NCI-H82 (cell line): ENCODE results near the gene YLPM1.

Experiments used
- DNase-seq: peaks from one replicate; lab custom pipeline; 2025; lab: John Stamatoyannopoulos, UW

The YLPM1 gene

DNA sequence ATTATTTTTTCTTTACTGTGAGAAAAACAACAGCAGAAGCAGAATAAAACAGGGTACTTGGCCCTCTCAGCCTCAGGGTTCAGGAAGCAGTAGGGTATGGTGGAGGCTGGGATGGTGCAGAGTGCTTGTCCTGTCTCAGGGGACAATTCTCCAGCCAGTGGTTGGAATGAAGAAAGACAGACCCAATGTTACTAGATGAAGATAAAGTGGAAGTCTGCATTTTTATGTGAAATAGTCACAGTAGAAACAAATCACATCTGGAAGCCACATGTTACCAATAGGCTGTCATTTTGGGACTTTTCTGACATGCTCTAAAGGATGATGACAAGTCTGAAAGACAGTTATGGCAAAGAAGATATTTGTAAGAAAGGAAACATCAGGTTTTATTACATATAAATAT, 80.5 kb downstream of the YLPM1 start:
- DNase-seq = no peak

DNA sequence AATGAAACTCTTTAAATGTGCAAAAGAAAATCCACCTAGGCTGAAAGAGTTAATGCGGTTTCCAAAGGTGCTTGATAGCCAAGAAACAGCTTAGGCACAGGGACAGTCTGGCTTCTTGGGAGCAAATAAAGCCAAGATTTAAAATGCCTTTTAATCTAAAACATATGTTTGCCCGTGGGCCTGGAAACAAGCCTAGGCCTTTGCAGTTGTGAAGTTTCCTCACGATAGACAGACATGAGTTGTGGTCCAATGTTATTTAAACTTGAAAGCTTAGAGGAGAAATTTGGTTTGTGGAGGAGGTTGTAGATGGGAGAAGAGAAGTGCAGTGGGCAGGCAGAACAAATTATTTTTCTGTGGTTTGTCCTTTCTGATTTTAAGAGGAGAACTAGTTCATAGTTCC, 83.1 kb downstream of the YLPM1 start:
- DNase-seq = peak; percentile 49

DNA sequence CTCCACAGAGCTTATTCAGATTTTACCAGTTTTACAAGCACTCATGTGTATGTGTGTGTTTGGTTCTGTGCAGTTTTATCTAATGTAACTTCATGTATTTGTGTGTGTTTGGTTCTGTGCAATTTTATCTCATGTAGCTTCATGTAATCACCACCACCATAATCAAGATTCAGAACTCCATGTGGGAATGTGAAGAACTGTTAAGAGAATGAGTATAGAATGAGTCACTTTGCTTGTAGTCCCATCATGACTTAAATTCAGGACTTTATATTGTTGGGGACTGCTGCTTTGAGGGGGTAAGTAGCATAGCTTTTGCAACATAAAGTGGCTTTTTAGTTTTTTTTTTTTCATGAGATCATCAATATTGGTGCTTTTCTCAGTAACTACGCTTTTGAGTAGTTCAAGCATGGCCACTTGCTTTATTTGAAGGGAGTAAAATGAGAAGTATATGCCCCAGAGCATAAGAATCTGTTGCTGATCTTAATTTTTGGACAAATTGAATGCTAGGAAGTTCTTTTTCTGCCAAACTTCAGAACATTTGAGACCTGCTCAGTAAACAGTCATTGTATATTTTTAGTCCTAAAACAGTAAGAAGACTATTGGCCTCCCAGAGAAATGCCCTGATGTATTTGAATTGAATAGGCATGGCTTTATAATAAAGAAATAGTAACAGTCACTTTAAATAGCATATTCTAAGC, 84.0 kb downstream of the YLPM1 start:
- DNase-seq = no peak

DNA sequence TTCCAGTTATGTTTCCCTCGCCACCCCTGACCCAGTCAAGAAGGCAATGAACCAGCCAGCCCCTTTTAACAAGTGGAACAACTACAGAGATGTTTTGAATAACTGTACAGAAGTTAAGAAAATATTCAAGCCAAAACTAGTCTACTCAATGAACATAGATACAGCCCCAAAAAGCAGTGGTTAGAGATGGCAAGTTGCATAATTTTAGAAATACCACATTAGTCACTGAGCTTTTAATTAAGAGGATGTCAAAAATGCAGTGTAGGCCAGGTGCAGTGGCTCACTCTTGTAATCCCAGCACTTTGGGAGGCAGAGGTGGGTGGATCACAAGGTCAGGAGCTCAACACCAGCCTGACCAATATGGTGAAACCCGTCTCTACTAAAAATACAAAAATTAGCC, 85.7 kb downstream of the YLPM1 start:
- DNase-seq = no peak

DNA sequence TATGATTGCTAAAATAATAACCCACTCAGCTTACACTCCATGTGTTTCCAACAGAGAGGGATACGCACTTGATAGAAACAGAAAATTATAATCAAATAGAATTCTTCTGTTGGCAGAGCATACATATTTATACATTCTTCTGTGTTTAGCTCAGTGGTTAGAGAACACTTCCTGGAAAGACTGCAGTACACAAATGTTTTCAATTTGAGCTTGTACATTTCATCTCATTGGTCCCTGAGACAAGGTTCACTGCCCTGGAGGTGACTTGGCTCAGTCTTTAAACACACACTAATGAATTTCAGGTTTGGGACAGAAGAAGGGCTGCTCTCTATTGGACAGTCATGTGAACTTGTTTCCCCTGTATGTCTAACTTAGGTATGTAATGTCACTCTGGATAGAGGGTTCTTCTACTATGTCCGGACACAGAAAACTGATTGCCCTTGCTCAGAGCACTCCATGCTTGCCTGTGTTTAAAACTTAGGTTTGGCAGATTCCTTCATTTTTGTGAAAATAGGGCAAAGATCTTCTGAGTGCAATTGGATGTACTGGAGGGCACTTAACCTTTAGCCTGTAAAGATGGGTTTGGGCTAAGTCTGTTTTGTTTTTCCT, 89.9 kb downstream of the YLPM1 start:
- no peak for DNase-seq

DNA sequence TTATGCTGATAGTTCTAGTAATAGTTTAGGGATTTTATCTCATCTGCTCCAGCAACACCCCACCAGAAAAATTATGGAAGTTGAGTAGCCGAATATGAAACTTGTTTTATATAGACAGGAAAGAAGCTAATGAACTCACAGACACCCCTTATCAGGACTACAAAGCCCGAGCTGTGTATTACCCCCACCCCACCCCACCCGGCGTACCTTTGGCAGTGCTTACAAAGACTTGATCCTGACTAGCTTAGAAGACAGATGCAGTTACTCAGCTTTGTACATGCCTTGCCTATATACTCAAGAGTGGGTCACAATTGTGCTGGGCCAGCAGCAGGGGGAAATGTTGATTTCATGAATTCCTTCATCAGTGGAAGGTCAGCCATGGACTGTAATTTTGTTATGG, 90.5 kb downstream of the YLPM1 start:
- no peak for DNase-seq

DNA sequence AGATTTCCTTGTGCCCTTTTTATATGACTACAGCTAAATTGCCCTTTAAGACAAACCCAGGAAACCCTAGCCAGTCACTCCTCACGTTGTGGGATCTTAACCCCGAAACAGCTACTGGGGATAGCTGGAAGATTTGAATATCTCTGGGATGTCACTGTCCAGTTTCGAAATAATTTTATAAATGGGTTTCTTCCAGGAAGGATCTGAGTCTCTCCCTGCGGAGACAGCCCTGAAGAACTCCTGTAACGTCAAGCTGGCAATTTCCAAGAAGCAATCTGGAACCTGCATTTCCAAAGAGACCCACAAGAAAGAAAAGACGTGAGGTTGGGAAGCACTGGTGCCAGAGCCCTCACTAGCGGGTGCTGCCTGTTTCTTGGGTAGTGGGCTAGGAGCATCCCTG, 91.9 kb downstream of the YLPM1 start:
- no peak for DNase-seq

DNA sequence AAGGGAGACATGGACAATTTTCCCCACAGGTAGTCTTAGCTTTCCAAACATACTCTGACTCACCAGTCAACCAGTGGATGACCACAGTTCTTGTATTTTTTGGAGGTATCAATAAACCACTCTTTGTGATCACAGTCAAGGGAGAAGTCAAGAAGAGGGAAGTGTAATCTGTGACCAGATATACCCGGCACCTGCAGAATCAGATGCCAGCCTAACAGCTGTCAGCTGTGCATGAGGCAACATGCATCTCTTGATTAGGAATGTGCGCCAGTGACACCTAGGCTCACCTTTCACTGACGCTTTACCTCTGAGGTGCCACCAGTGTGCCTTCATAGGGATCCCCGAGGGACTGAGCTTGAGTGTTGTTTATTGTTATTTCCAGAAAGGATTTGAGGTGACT, 92.8 kb downstream of the YLPM1 start:
- DNase-seq = no peak

DNA sequence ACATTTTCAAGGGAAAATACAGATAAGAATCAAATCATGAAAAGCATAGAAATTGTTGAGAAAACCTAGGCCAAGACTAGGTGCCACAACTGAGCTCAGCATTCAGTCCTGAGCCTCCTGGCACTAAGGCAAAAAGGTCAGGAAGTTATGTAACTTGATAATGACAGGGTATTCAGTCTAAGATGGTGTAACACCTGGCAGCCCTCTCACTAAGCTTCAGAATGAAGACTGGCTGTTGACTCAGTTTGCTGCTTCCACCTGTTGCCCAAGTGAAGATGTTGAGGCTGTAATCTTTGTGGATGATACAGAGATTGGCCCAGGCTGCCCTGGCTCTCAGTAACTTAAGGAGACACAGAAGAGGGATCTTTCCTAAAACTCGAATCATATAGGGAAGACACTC, 93.2 kb downstream of the YLPM1 start:
- DNase-seq = no peak

DNA sequence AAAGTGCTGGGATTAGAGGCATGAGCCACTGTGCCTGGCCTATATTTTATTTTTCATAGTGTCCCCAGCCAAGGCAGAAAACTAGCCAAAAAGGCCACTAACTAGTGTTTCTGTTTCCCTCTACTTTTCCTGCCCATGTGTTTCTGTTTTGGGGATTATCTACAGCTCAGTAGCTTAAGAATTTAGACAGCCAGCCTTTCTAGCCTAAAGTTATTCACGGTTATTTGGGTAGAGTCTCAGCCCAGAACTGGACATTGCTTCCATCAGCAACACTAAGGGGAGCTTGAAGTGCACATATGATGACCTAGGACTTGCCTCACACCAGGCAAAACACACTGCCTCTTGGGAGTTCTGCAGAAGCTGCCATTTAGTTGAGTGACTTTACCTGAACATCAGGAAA, 94.9 kb downstream of the YLPM1 start:
- DNase-seq = no peak

DNA sequence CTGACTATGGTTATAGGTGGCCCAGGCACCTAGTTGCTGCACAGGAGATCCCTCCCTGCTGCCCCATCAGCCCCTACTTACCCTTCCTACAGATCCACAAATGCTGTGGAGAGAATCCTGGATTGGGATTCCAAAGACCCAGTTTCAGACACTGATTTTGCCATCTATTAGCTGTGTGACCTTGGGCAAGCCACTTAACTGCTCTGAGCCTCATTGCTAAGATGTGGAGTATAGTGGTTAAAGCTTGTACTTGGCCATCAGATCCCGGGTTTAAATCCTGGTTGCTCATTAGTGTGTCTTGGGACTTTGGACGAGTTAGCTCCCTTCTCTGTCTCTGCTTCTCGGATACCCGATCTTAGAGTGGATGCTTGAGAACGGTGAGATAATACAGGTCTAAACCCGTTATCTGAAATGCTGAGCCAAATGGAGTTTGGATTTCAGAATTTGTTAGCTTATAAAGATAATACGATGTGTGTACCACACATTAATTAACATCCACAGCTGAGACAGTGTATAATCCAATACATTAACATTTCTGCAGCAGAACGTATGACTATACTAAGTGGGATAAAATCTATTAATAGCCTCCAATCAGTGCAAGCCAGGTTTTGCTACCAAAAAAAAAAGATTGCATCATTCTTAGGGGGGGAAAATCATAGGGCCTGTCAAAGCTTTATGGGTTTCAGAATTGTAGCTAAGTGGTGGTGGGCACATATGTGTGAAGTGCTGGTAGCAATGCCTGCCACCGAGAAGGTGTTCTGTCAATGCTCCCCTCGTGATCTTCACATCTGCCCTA, 96.8 kb downstream of the YLPM1 start:
- peak; percentile 14 for DNase-seq

DNA sequence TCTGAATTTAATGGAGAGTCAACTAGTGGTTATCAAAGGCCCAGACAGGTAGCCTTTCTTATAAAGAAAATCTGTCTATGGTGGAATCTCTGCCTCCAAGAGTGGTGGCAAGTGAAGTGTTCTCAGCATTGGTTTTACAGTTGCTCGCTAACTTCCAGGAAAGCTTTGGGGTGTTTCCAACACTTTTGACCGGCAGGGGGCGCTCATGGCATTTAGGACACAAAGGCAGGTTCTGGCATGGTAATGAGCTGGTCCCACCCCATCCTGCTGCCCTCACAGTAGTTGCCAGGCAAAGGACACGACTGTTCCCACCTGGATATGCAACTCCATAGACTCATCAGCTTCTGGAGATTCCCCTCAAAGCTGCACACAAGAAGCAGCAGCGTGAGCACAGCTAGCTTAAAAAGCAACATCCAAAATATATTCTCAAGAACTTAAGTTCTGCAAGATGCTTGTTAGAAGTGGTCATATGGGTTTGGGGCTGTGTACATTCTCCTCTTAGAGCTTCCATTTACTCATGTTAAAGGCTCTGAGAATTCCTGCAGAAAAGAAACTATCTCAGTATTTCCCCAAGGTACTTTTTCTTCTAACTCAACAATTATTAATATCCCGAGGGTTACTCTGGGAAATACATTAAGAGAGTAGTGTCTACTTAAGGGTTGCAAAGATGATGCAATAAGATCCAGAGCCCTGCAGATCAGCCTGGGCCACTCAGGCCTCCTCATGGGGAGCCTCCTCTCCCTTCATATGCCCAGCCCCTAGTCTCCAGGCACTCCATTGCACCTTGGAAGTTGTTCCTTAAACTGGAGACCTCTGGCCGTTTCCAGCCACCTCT, 98.0 kb downstream of the YLPM1 start:
- peak; percentile 89 for DNase-seq

DNA sequence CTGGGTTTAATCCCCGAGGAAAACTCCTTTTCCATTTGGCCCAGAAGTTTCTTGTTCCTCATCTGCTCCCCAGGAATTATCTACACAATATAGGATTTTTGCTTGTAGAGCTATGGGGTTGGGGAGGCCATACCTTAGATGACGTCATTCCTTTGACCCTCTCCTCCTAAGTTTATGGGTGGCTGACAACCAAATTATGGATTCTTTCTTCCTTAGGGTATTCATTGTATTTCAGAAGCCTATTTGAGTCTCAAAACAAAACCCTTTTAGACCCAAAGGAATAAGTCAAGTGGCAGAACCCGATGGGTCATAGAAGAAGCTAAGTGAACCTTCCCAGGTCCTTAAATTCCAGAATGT, 98.6 kb downstream of the YLPM1 start:
- DNase-seq = no peak

DNA sequence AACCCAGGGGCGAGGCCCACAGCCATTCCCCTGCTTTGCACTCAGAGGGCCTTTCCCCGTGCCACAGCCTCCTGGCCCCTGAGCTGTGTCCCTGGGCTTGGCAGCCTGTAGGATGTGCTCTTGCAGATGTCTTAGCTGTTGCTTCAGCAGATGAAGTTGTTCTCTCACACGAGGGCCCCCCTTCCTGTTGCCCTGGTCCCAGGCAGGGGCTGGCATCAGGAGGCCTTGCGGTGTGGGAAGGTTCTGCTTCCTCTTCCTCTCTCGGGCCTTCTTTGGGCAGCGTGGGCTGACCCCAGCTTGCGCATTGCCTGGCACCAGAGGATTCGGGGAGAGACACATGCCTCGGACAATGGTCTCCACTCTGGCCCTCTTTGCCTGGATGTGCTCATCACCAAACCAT, 100.2 kb downstream of the YLPM1 start:
- DNase-seq = no peak

DNA sequence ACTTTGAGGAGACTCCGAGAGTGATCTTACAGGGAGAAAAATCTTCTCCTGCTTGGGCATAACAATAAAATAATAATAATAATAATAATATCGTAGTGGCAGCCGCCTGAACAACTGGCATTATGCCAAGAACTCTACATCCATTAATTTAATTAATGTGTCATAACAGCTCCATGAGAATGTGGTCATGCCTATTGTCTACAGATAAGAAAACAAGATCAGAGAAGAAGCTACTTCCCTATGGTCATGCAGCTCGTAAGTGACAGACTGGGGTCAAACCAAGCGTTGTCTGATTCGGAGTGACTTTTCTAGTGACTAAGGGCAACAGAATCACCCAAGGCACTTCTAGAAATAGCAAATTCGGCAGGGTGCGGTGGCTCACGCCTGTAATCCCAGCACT, 101.1 kb downstream of the YLPM1 start:
- no peak for DNase-seq

DNA sequence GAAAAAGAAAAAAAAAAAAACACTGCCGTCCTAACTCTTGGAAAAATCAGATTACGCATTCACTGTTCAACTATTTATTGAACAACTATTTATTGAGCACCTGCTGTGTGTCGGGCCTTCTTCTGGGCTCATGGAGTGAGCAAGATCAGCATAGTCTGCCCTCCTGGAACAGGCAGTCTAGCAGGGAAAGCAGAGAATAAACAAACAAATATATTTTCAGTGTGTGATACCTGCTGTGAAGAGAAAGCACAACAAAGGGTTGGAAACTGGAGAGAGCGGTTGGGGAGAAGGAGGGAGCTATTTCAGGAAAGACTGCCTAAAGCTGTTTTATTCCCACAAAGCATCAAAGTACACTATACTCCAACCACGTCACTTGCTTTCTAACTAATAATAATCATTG, 102.0 kb downstream of the YLPM1 start:
- DNase-seq = no peak

DNA sequence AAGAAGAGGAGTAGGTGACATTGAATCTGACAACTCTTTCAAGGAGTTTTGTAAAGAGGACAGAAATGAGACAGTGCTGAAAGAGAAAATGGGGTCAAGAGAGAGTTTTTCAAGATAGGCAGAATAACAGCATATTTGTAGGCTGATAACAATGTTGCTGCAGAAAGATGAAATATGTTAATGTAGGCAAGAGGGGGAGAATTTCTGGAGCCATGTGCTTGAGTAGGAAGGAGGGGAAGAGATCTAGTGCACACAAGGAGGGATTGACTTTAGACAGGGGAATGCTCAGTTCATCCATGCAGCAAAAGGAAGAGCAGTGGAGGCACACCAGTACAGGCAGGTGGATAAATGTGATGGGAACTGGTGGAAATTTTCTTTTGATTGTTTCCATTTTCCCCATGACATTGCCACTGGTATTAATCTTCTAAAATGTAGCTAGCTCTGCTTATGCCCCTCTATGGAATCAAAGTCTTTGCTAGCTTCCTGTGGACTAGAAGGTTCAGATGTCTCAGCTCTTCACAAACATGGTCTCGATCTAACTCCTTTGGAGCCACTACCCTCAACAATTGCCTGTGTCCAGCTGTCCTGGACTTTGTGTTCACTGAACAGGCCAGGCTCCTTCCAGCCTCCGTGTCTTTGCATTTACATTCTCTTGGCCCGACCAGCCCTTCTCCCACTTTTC, 103.7 kb downstream of the YLPM1 start:
- DNase-seq = no peak

DNA sequence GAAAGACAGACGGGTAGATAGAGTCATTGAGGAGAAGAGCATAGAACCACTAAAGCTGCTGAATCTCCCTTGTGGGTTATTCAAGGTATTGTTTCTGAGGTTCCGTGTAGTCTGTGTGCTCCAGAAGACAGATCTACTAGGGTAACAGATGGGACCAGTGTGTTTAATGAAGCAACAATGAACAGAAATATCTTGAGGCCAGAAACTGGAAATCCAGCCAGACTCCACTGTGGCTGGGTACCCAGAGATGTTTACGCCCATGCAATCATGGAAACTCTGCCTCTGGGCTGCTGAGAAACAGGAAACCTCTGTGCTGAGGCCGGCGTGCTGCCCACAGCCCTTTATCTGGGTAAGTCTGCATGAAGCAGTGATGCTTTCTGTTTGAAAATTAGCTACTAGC, 104.6 kb downstream of the YLPM1 start:
- no peak for DNase-seq

DNA sequence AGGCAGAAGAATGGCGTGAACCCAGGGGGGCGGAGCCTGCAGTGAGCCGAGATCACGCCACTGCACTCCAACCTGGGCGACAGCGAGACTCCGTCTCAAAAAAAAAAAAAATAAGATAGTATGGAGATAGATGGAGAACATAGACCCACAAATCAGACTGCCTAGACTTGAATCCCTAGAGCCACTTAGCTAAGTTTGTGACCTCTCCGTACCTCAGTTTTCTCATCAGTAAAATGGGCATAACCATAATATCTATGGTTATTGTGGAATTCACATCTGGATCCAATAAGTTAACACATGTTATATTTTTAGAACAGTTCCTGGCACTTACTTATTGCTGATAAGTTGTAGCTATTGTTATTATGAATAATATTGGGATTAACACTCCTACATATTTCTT, 105.6 kb downstream of the YLPM1 start:
- no peak for DNase-seq

DNA sequence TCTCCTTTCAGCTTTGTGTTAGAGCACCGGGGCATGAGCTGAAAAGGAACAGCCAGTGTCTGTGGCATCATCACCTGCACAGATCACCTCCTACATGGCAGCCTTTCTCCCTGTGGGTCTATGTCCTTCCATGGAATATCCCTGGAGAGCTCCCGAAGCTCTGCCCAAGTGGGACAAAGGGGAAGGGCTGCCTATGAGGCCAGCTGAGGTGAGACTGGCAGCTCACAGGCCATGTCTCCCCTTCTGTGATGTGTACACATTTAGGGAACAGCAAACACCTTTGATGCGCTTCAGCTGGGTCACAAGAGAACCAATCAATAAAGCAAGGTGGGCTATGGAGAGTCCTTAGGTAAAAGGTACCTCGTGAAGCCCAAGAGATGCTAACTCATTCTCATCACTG, 108.7 kb downstream of the YLPM1 start:
- no peak for DNase-seq

DNA sequence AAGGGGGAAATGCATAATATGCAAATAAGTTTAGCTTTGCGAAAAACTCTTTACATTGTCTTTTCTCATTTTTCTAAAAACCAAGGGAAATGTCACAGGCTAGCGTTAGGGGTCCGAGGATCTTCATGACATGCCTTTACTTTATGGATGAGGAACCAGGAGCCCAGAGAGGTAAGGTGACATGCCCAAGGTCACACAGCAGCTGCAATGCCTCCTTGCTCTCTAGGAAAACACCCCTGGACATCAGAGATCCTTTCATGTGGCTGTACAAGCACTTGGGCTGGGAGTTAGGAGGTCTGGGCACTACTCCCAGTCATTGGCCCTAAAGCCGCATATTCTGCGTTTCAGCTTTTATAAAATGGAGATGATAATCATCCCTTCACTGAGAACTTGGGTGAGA, 112.1 kb downstream of the YLPM1 start:
- DNase-seq = no peak
